NCI-H526 (cell line): ENCODE data around the gene MUC2.

Source experiments
- DNase-seq, 2 experiments: peaks; one replicate each; lab custom pipeline; 2025; lab: John Stamatoyannopoulos, UW

MUC2 gene

DNA sequence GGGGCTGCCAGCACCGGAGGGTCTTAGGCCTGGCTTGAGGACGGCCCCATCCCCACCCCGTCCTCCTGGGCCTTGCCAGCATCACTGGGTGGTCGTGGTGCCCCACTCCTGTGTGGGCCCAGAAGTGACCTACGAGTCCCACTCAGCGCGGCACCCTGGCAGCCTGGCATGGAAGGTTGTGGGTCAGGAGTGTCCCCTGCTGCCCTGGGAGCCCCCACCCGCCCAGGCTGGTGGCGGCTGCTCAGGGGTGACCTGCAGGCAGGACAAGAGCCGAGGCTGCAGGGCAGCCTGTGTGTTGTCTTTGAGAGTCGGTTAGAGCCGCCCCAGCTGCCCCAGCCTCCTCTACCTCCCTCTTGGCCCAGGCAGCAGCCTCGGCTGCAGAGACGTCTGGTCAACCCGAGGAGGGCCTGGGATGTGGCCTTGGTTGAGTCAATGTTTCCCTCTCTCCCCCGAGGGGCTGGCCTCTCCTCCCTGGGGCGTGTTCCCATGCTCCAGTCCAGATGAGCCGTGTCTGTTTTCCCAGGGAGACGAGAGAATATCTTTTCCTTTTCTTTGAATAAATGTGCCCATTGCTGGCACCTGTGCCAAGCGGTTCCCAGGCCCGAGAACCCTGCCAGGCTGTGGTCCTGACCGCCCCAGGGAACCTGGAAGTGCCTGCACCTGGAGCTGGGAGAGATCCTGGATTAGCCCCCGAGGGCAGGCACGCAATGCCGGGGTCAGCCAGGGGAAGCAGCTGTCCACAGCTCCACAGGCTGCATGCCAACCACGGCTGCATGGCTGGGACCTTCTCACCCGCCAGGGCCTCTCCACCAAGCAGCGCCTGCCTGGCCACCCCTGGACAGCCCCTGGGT is 47.4 kb downstream of the MUC2 start:
- no peak for DNase-seq

GRCh38 chr11:1122664-1123002 is 48.0 kb downstream of the MUC2 start:
- DNase-seq, result no peak

DNA sequence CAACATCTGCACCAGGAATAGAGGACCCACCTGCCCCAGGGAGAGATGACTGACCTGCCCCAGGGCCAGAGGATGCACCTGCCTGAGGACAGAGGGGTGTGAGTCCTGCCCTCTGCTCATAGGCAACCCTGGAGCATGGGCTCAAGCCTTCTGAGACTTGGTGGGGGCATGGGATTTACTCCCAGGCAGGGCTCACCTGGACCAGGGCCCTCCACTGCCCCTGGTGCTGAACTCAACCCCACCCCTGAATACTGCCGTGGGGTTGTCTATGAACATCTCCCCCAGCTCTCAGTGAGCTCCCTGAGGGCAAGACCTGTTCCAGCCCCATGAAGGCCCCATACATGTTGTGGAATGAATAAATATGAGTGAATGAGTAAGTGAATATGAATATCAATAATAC is 49.3 kb downstream of the MUC2 start:
- DNase-seq, result no peak
